ENCODE data around the gene CD55.

The CD55 gene

GRCh38 chr1:207316141-207316540 is 5.3 kb upstream of the CD55 start:
- Histone ChIP-seq H3K27ac (ENCODE audit: low read depth, low read length) (no peak overlapping the region), H3F3A (ENCODE audit: insufficient read depth) (no peaks in the 10 kb centered on the region), H3K9ac (ENCODE audit: low read length) (no peak overlapping the region), H3K9me3 (ENCODE audit: insufficient read depth, low read length) (no peaks in the 10 kb centered on the region), H3K4me2 (ENCODE audit: low read depth, low read length, poor library complexity, severe bottlenecking) (no peak overlapping the region), H3K4me3 (ENCODE audit: insufficient read depth, low read length, poor library complexity, severe bottlenecking) (no peak overlapping the region), H3K36me3 (ENCODE audit: low read length) (no peaks in the 10 kb centered on the region), H3K27me3 (ENCODE audit: low read length) (no peaks in the 10 kb centered on the region), H3K9me2 (replicated peaks; ENCODE audit: insufficient read depth, low read length) (no peaks in the 10 kb centered on the region), H2AFZ (ENCODE audit: low read depth, low read length, severe bottlenecking) (no peak overlapping the region), H4K20me1 (ENCODE audit: low read depth, low read length) (no peaks in the 10 kb centered on the region), H3K79me2 (ENCODE audit: insufficient read depth, low read length) (no peaks in the 10 kb centered on the region)
- TF ChIP-seq EZH2phosphoT487 (conservative IDR thresholded peaks at IDR 0.05; ENCODE audit: low read length) (no peak), CTCF (IDR thresholded peaks at IDR 0.05; ENCODE audit: insufficient read depth, low read length, poor library complexity, severe bottlenecking) (no peak)

- Histone ChIP-seq H3K9me3 (ENCODE audit: insufficient read depth, low read length) (no peaks in the 10 kb centered on the region), H3F3A (ENCODE audit: insufficient read depth) (no peaks in the 10 kb centered on the region)
- TF ChIP-seq CTCF (IDR thresholded peaks at IDR 0.05; ENCODE audit: insufficient read depth, low read length, poor library complexity, severe bottlenecking), result no peak
- no peak for TF ChIP-seq EZH2phosphoT487 (conservative IDR thresholded peaks at IDR 0.05; ENCODE audit: low read length)
Measured at GRCh38 chr1:207316622-207317391, 4.7 kb upstream of the CD55 start.

GRCh38 chr1:207317561-207317960 is 3.9 kb upstream of the CD55 start:
- Histone ChIP-seq H3K4me2 (ENCODE audit: low read depth, low read length, poor library complexity, severe bottlenecking) (no peak overlapping the region), H3K27ac (ENCODE audit: low read depth, low read length) (no peak overlapping the region), H3K9ac (ENCODE audit: low read length) (no peak overlapping the region), H3K79me2 (ENCODE audit: insufficient read depth, low read length) (no peaks in the 10 kb centered on the region), H3F3A (ENCODE audit: insufficient read depth) (no peaks in the 10 kb centered on the region), H3K4me3 (ENCODE audit: insufficient read depth, low read length, poor library complexity, severe bottlenecking) (no peak overlapping the region), H4K20me1 (ENCODE audit: low read depth, low read length) (no peaks in the 10 kb centered on the region), H3K36me3 (ENCODE audit: low read length) (no peaks in the 10 kb centered on the region), H3K9me2 (replicated peaks; ENCODE audit: insufficient read depth, low read length) (no peaks in the 10 kb centered on the region), H3K9me3 (ENCODE audit: insufficient read depth, low read length) (no peaks in the 10 kb centered on the region), H3K27me3 (ENCODE audit: low read length) (no peaks in the 10 kb centered on the region), H2AFZ (ENCODE audit: low read depth, low read length, severe bottlenecking) (no peak overlapping the region)
- TF ChIP-seq CTCF (IDR thresholded peaks at IDR 0.05; ENCODE audit: insufficient read depth, low read length, poor library complexity, severe bottlenecking) (no peak), EZH2phosphoT487 (conservative IDR thresholded peaks at IDR 0.05; ENCODE audit: low read length) (no peak)

More at GRCh38 chr1:207316622-207317391, 4.7 kb upstream of the CD55 start:
- H3K9me2 ChIP-seq (replicated peaks; ENCODE audit: insufficient read depth, low read length), result no peaks in the 10 kb centered on the region
- no peaks in the 10 kb centered on the region for H3K36me3 ChIP-seq (ENCODE audit: low read length)
- no peaks in the 10 kb centered on the region for H3K27me3 ChIP-seq (ENCODE audit: low read length)
- H3K27ac ChIP-seq (ENCODE audit: low read depth, low read length), result no peak overlapping the region
- no peak overlapping the region for H3K4me3 ChIP-seq (ENCODE audit: insufficient read depth, low read length, poor library complexity, severe bottlenecking)
- no peaks in the 10 kb centered on the region for H3K79me2 ChIP-seq (ENCODE audit: insufficient read depth, low read length)
- no peak overlapping the region for H3K9ac ChIP-seq (ENCODE audit: low read length)
- no peak overlapping the region for H2AFZ ChIP-seq (ENCODE audit: low read depth, low read length, severe bottlenecking)
- H3K4me2 ChIP-seq (ENCODE audit: low read depth, low read length, poor library complexity, severe bottlenecking), result no peak overlapping the region
- H4K20me1 ChIP-seq (ENCODE audit: low read depth, low read length), result no peaks in the 10 kb centered on the region
